ENCODE data around the gene SMAP2.

- TF ChIP-seq CTCF (IDR thresholded peaks at IDR 0.05) (no peak), POLR2A (IDR thresholded peaks at IDR 0.05) (peak in 1 of 3 donors; percentile 52)
Measured at GRCh38 chr1:40394491-40395172, 21.1 kb downstream of the SMAP2 start.

All from body of pancreas (tissue), 4 donors.